MM.1S (cell line): ENCODE measurements around the gene EIF5AL1.
"Not testable (repeated sequence)": the region's sequence is repeated elsewhere in the genome, so short reads cannot be mapped to it uniquely, and the experiment has no call there.

ENCODE experiments used
- CTCF ChIP-seq: fragments of 300-600 bp; sonication (generic); IDR thresholded peaks from 2 replicates; pipeline ENCODE4 v1.5.1; 2016; ENCODE audit warnings: antibody characterized with exemption, low read length, mixed read lengths
- EZH2 ChIP-seq: fragments of 300-600 bp; sonication (generic); optimal IDR thresholded peaks from 2 replicates; pipeline ENCODE3; 2017; ENCODE audit warnings: low read depth, mild to moderate bottlenecking, antibody characterized with exemption, low read length, mixed read lengths
- EZH2phosphoT487 ChIP-seq: fragments of 300-600 bp; sonication (generic); IDR thresholded peaks from 2 replicates; pipeline ENCODE4 v1.6.1; 2018; ENCODE audit warnings: antibody characterized with exemption, low read length

- TF ChIP-seq CTCF, EZH2, EZH2phosphoT487: not testable (repeated sequence)
Observed at GRCh38 chr10:79533142-79533902, 21.0 kb downstream of the EIF5AL1 start.
